K562 (cell line): ENCODE data around the gene LCN1. TPM values are rescaled to one million over a fixed set of nuclear protein-coding genes. Genes with fewer than 3 reads are reported as not detected.

Experiments
- SMARCE1 ChIP-seq: fragments of 450-650 bp; IDR thresholded peaks from 2 replicates; pipeline ENCODE4 v1.7.1; 2016; ENCODE audit warnings: mild to moderate bottlenecking
- polyA plus RNA-seq, 8 experiments: library from polyadenylated mRNA; depleted of rRNA in 4 of 8; stranded (reverse) in 5 of 8; unstranded in 3 of 8; fragments of >200 nt; fragmentation: Nextera tagmentation in 2 of 8; fragmentation: Illumina TruSeq in 1 of 8; extraction: Ambion mirVana in 2 of 8; extraction: Trizol in 1 of 8; gene quantifications; 2 replicates each; pipeline versions ENCODE4 v1.2.1 to v1.2.3, GENCODE V29; 2011 to 2014; ENCODE audit warnings: inconsistent platforms in 1 of 8, missing spikeins in 1 of 8
- total RNA-seq, 7 experiments: library from RNA; depleted of rRNA in 6 of 7; stranded (reverse); fragments of >200 nt in 6 of 7; fragmentation: Illumina TruSeq in 2 of 7; extraction: Trizol in 2 of 7; gene quantifications; 2 replicates each; pipeline versions ENCODE4 v1.2.1 to v1.2.3, GENCODE V29; 2011 to 2021; ENCODE audit warnings: low replicate concordance in 1 of 7
- TF ChIP-seq, protein P1 (sequence below): sonication (generic); formaldehyde crosslinking; IDR thresholded peaks from 2 replicates; pipeline ENCODE4 v1.8.1; 2023; ENCODE audit warnings: missing genetic modification reagents, mild to moderate bottlenecking, borderline replicate concordance
- TF ChIP-seq, protein P2 (sequence below): IDR thresholded peaks from 3 replicates; pipeline ENCODE4 v1.6.1; 2011; ENCODE audit warnings: borderline replicate concordance, mild to moderate bottlenecking, moderate library complexity; ENCODE audit not compliant: insufficient read length; ENCODE audit errors: extremely low read depth

Gene LCN1
- total and polyA plus RNA-seq, 9 of the 15 experiments (the other 6 are each of a cell fraction or from before 2014, with no cell fraction given) = not detected

DNA sequence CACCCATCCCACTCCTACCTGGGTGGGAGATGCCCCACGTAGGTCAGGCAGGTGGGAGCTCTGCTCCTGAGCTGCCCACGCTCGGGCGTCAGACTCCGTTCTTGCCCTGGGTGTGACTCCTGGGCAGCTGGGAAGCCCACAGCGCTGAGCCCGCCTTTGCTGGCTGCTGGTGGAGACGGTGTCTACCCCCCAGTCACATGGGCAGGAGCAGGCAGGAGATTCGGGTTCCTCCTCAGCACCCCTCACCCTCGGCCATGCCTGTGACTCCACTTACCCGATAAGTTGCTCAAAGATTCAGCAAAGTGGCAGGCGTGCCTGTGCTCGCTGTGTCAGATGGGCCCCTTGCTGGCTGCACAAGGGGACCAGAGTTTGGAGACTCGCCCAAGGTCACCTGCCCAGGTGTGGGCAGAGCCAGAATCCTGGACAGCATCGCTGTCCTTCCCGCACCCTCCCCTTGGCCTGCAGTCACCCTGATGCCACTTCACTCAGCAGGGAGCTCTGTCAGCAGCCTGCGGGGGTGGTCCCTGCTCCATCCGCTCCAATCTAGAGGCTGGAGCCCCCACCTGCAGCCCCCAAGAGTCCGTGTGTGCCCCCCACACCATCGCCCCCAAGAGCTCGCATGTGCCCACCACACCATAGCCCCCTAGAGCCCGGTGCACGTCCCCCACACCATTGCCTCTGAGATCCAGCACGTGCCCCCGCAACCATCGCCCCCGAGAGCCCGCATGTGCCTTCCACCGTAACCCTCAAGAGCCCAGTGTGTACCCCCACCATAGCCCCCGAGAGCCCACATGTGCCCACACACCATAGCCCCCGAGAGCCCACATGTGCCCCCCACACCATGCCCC is 4.2 kb downstream of the LCN1 start (continued):
- TF ChIP-seq, protein P1, sequence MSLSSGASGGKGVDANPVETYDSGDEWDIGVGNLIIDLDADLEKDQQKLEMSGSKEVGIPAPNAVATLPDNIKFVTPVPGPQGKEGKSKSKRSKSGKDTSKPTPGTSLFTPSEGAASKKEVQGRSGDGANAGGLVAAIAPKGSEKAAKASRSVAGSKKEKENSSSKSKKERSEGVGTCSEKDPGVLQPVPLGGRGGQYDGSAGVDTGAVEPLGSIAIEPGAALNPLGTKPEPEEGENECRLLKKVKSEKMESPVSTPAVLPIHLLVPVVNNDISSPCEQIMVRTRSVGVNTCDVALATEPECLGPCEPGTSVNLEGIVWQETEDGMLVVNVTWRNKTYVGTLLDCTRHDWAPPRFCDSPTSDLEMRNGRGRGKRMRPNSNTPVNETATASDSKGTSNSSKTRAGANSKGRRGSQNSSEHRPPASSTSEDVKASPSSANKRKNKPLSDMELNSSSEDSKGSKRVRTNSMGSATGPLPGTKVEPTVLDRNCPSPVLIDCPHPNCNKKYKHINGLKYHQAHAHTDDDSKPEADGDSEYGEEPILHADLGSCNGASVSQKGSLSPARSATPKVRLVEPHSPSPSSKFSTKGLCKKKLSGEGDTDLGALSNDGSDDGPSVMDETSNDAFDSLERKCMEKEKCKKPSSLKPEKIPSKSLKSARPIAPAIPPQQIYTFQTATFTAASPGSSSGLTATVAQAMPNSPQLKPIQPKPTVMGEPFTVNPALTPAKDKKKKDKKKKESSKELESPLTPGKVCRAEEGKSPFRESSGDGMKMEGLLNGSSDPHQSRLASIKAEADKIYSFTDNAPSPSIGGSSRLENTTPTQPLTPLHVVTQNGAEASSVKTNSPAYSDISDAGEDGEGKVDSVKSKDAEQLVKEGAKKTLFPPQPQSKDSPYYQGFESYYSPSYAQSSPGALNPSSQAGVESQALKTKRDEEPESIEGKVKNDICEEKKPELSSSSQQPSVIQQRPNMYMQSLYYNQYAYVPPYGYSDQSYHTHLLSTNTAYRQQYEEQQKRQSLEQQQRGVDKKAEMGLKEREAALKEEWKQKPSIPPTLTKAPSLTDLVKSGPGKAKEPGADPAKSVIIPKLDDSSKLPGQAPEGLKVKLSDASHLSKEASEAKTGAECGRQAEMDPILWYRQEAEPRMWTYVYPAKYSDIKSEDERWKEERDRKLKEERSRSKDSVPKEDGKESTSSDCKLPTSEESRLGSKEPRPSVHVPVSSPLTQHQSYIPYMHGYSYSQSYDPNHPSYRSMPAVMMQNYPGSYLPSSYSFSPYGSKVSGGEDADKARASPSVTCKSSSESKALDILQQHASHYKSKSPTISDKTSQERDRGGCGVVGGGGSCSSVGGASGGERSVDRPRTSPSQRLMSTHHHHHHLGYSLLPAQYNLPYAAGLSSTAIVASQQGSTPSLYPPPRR (CRISPR knock-in tag) = no peak
- TF ChIP-seq, protein P2, sequence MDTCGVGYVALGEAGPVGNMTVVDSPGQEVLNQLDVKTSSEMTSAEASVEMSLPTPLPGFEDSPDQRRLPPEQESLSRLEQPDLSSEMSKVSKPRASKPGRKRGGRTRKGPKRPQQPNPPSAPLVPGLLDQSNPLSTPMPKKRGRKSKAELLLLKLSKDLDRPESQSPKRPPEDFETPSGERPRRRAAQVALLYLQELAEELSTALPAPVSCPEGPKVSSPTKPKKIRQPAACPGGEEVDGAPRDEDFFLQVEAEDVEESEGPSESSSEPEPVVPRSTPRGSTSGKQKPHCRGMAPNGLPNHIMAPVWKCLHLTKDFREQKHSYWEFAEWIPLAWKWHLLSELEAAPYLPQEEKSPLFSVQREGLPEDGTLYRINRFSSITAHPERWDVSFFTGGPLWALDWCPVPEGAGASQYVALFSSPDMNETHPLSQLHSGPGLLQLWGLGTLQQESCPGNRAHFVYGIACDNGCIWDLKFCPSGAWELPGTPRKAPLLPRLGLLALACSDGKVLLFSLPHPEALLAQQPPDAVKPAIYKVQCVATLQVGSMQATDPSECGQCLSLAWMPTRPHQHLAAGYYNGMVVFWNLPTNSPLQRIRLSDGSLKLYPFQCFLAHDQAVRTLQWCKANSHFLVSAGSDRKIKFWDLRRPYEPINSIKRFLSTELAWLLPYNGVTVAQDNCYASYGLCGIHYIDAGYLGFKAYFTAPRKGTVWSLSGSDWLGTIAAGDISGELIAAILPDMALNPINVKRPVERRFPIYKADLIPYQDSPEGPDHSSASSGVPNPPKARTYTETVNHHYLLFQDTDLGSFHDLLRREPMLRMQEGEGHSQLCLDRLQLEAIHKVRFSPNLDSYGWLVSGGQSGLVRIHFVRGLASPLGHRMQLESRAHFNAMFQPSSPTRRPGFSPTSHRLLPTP = no peak
- no peak for TF ChIP-seq SMARCE1
- TF ChIP-seq, all 486 proteins: peak for 0
